ENCODE data around the gene VTI1A. TPM values are rescaled to one million over a fixed set of nuclear protein-coding genes. Genes with fewer than 3 reads are reported as not detected.

VTI1A gene
- total RNA-seq, 1 experiment from 2014 or later, result 61.7 TPM

DNA sequence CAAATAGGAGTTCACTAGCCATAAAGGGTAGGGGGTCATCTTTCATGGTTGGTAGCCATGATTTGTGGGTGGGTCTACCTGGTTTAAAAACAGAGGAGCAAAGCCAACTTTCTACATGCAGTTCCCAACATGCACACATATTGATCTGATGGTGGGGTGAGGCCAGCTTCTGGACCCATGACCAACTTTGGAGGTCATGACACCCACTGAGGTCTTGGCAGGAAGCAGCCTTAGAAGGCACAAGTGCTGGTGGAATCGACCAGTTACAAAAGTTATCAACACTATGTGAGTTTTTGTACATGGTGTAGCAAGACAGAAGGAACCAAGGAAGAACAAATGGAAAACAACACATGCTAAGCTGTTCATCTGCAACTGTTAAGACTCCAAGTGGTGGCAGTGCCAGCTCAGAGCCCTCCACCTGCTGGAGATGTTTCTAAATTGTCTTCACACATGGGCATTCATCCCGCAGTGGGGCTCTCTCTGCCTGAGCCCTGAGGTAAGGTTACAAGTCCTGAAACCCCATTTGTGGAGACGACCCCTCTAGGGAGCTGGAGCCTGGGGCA lies 401.9 kb downstream of the VTI1A start:
- no peaks in the 10 kb centered on the region for H4K20me1 ChIP-seq (ENCODE audit: insufficient read depth, low read depth, low read length)
- no peak overlapping the region for H2AFZ ChIP-seq (ENCODE audit: low read length)
- no peak overlapping the region for H3K4me3 ChIP-seq (ENCODE audit: low read length)
- no peak overlapping the region for H3K27ac ChIP-seq (ENCODE audit: low read length)
- no peak for DNase-seq
- H3K79me2 ChIP-seq (ENCODE audit: low read length), result no peaks in the 10 kb centered on the region
- no peaks in the 10 kb centered on the region; the same call in 1 of the 2 replicates for H3K27me3 ChIP-seq (ENCODE audit: low read length)
- no peak overlapping the region for H3K4me2 ChIP-seq (ENCODE audit: low read depth, low read length, poor library complexity, severe bottlenecking)
- peaks cover 16% of the 10 kb centered on the region for H3K9me3 ChIP-seq (ENCODE audit: low read length)
- H3K4me1 ChIP-seq (ENCODE audit: low read length), result peaks cover 12% of the 10 kb centered on the region
- H3K9ac ChIP-seq (ENCODE audit: low read length), result no peak overlapping the region
- no peaks in the 10 kb centered on the region for H3K36me3 ChIP-seq (ENCODE audit: insufficient read depth, low read length)
- no peaks in the 10 kb centered on the region for H3K9me2 ChIP-seq (replicated peaks; ENCODE audit: insufficient read depth, low read length)

DNA sequence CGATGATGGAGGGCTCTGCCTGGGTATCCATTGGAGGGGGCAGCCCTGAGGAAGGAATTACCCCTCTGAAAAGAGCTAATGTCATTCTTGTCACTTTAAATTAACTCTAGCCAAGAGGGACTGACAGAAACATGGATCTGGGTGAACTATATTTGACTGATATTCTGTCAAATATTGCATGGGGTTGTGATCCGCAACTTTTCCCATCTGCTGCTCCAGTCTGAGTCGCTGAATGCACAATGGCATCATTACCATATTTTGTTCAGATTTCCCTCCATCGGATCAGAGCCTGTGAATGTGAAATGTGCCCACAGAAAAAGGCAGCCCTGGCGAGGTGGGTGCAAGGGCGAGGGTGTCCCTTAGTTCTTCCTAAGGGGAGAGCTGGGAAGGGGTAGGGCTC lies 402.5 kb downstream of the VTI1A start:
- peaks cover 16% of the 10 kb centered on the region for H3K9me3 ChIP-seq (ENCODE audit: low read length)
- no peaks in the 10 kb centered on the region for H3K9me2 ChIP-seq (replicated peaks; ENCODE audit: insufficient read depth, low read length)
- no peaks in the 10 kb centered on the region for H3K79me2 ChIP-seq (ENCODE audit: low read length)
- H3K27me3 ChIP-seq (ENCODE audit: low read length), result no peaks in the 10 kb centered on the region; the same call in 1 of the 2 replicates
- H3K4me1 ChIP-seq (ENCODE audit: low read length), result peaks cover 11% of the 10 kb centered on the region
- H3K36me3 ChIP-seq (ENCODE audit: insufficient read depth, low read length), result no peaks in the 10 kb centered on the region
- H3K9ac ChIP-seq (ENCODE audit: low read length), result no peak overlapping the region
- no peak overlapping the region for H3K4me2 ChIP-seq (ENCODE audit: low read depth, low read length, poor library complexity, severe bottlenecking)
- no peak overlapping the region for H2AFZ ChIP-seq (ENCODE audit: low read length)
- no peak for DNase-seq
- H3K4me3 ChIP-seq (ENCODE audit: low read length), result no peak overlapping the region
- no peak overlapping the region for H3K27ac ChIP-seq (ENCODE audit: low read length)
- H4K20me1 ChIP-seq (ENCODE audit: insufficient read depth, low read depth, low read length), result no peaks in the 10 kb centered on the region

DNA sequence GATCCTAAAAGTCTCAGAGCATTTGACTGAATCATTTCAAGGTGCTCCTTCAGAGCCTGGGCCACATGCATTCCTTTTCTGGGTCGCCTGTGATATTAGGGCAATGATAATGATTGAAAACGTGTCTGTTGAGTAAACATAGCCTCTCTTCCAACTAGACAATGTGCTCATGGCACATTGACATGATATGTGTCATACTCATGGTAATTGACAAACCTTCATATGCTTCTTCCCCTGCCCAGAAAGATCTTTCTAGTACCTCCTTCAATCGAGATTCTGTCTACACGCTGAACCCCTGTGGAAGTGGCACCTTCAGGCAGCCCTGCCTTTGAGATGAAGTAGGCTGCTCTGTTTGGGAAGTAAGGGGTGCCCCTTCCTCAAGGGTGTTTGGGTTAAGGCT lies 404.2 kb downstream of the VTI1A start:
- Histone ChIP-seq H3K9me2 (replicated peaks; ENCODE audit: insufficient read depth, low read length) (no peaks in the 10 kb centered on the region), H3K4me2 (ENCODE audit: low read depth, low read length, poor library complexity, severe bottlenecking) (no peak overlapping the region), H3K4me3 (ENCODE audit: low read length) (no peak overlapping the region), H3K9me3 (ENCODE audit: low read length) (peaks cover 16% of the 10 kb centered on the region), H3K36me3 (ENCODE audit: insufficient read depth, low read length) (no peaks in the 10 kb centered on the region), H2AFZ (ENCODE audit: low read length) (no peak overlapping the region), H3K79me2 (ENCODE audit: low read length) (no peaks in the 10 kb centered on the region), H3K4me1 (ENCODE audit: low read length) (peaks cover 11% of the 10 kb centered on the region), H3K27ac (ENCODE audit: low read length) (no peak overlapping the region), H4K20me1 (ENCODE audit: insufficient read depth, low read depth, low read length) (no peaks in the 10 kb centered on the region), H3K27me3 (ENCODE audit: low read length) (no peaks in the 10 kb centered on the region; the same call in 1 of the 2 replicates), H3K9ac (ENCODE audit: low read length) (no peak overlapping the region)
- DNase-seq, result no peak

DNA sequence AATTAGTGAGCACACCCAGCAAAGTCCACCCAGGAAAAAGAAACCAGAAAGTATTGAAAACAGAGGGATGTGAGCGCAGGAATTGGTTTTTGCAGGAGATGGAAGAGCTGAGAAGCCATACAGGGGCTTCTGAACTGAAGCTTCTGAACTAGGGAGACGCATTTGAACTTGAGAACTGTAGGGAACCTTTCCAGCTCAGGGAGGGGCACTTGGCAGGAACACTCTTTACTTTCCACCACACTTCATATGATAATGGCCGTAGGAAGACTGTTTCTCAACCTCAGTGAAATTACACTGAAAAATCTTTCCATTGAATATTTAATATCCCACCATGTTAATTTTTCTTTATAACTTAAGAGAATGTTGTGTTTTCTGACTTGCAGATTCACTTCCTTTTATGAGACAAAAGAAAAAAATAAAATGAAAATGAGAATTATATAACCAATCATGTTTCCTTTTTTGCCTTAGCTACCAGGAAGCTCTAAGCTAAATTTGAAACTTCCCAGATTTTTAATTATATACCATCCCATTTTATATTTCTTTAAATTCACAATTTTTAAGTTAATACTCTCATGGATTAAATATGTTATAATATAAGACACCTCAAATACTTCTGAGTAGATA lies 404.7 kb downstream of the VTI1A start:
- no peak for DNase-seq

DNA sequence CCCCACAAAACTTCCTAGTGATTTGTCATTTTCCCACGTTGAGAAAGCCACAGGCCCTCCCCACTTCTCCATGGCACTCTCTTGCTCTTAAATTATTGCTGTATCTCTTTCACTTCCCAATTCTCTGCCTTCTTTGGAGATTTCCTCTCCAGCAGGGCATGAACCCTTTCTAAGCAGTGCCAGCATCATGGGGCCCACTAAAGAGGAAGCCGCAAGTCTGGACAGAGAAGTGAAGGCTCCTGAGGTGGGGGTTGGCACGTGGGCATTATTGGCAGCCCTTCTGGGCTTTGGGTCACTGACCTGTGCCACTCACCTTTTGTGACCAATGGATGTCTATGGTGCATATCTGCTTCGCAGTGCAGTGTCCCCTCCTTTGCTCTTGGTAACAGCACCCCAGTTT lies 405.3 kb downstream of the VTI1A start:
- Histone ChIP-seq H3K27me3 (ENCODE audit: low read length) (no peaks in the 10 kb centered on the region; the same call in 1 of the 2 replicates), H3K9me2 (replicated peaks; ENCODE audit: insufficient read depth, low read length) (no peaks in the 10 kb centered on the region), H2AFZ (ENCODE audit: low read length) (no peak overlapping the region), H3K4me1 (ENCODE audit: low read length) (peaks cover 11% of the 10 kb centered on the region), H4K20me1 (ENCODE audit: insufficient read depth, low read depth, low read length) (no peaks in the 10 kb centered on the region), H3K79me2 (ENCODE audit: low read length) (no peaks in the 10 kb centered on the region), H3K4me3 (ENCODE audit: low read length) (no peak overlapping the region), H3K4me2 (ENCODE audit: low read depth, low read length, poor library complexity, severe bottlenecking) (peak overlapping the region; percentile 21), H3K27ac (ENCODE audit: low read length) (no peak overlapping the region), H3K9me3 (ENCODE audit: low read length) (peaks cover 10% of the 10 kb centered on the region), H3K9ac (ENCODE audit: low read length) (no peak overlapping the region), H3K36me3 (ENCODE audit: insufficient read depth, low read length) (no peaks in the 10 kb centered on the region)
- peak; percentile 63 for DNase-seq

More for the DNA sequence above, 404.7 kb downstream of the VTI1A start:
- Histone ChIP-seq H3K4me1 (ENCODE audit: low read length) (peaks cover 11% of the 10 kb centered on the region), H3K4me3 (ENCODE audit: low read length) (no peak overlapping the region), H3K9me2 (replicated peaks; ENCODE audit: insufficient read depth, low read length) (no peaks in the 10 kb centered on the region), H2AFZ (ENCODE audit: low read length) (no peak overlapping the region), H3K9me3 (ENCODE audit: low read length) (peaks cover 16% of the 10 kb centered on the region), H3K36me3 (ENCODE audit: insufficient read depth, low read length) (no peaks in the 10 kb centered on the region), H3K4me2 (ENCODE audit: low read depth, low read length, poor library complexity, severe bottlenecking) (peak overlapping the region; percentile 21), H4K20me1 (ENCODE audit: insufficient read depth, low read depth, low read length) (no peaks in the 10 kb centered on the region), H3K9ac (ENCODE audit: low read length) (no peak overlapping the region), H3K27me3 (ENCODE audit: low read length) (no peaks in the 10 kb centered on the region; the same call in 1 of the 2 replicates), H3K79me2 (ENCODE audit: low read length) (no peaks in the 10 kb centered on the region), H3K27ac (ENCODE audit: low read length) (no peak overlapping the region)

DNA sequence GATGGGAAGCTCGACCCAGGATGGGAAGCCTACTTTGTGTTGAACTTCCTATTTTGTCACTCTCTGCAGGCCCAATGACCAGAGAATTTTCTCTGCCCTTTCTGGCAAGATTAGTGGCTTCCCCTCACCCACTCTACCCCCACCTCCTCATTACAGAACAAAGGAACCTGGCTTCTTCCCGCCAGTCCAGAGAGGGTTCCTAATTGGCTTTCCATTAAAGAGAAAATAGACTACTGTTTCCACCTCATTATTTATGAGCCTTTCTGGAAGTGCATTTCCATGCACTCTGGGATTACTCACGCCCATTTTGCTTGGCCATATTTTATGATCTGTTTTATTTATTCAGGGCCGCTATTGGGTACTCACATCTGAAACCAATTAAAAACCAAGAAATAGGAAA lies 408.1 kb downstream of the VTI1A start:
- H3K4me3 ChIP-seq (ENCODE audit: low read length), result no peak overlapping the region
- H3K4me1 ChIP-seq (ENCODE audit: low read length), result peaks cover 11% of the 10 kb centered on the region
- H4K20me1 ChIP-seq (ENCODE audit: insufficient read depth, low read depth, low read length), result no peaks in the 10 kb centered on the region
- H2AFZ ChIP-seq (ENCODE audit: low read length), result no peak overlapping the region
- DNase-seq, result no peak
- H3K79me2 ChIP-seq (ENCODE audit: low read length), result no peaks in the 10 kb centered on the region
- no peak overlapping the region for H3K4me2 ChIP-seq (ENCODE audit: low read depth, low read length, poor library complexity, severe bottlenecking)
- no peaks in the 10 kb centered on the region for H3K36me3 ChIP-seq (ENCODE audit: insufficient read depth, low read length)
- H3K9ac ChIP-seq (ENCODE audit: low read length), result no peak overlapping the region
- H3K27me3 ChIP-seq (ENCODE audit: low read length), result no peaks in the 10 kb centered on the region
- no peak overlapping the region for H3K27ac ChIP-seq (ENCODE audit: low read length)
- no peaks in the 10 kb centered on the region for H3K9me3 ChIP-seq (ENCODE audit: low read length)
- no peaks in the 10 kb centered on the region for H3K9me2 ChIP-seq (replicated peaks; ENCODE audit: insufficient read depth, low read length)

DNA sequence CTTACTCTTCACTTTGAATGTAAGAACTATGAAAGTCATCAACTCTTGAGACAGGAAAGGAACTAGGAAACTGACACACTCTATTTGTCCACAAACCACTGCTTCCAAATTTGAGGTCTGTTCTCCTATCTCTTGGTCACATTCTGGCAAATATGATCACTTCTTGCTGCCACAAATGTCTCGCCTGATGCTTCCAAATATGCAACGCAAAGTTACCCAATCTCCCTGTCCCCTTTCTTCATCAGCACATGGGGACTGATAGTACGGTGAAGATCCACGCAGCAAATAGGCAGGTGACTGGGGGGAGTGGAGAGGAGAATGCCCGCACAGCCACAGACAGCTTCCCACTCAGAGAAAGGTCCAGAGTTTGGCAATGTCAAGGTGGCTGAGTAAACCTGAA lies 410.5 kb downstream of the VTI1A start:
- H3K36me3 ChIP-seq (ENCODE audit: insufficient read depth, low read length), result no peaks in the 10 kb centered on the region
- no peaks in the 10 kb centered on the region for H3K79me2 ChIP-seq (ENCODE audit: low read length)
- no peak overlapping the region for H3K27ac ChIP-seq (ENCODE audit: low read length)
- no peaks in the 10 kb centered on the region for H3K9me2 ChIP-seq (replicated peaks; ENCODE audit: insufficient read depth, low read length)
- no peak overlapping the region for H3K4me2 ChIP-seq (ENCODE audit: low read depth, low read length, poor library complexity, severe bottlenecking)
- H3K4me1 ChIP-seq (ENCODE audit: low read length), result peaks cover 2% of the 10 kb centered on the region
- no peaks in the 10 kb centered on the region for H3K9me3 ChIP-seq (ENCODE audit: low read length)
- no peaks in the 10 kb centered on the region for H3K27me3 ChIP-seq (ENCODE audit: low read length)
- H4K20me1 ChIP-seq (ENCODE audit: insufficient read depth, low read depth, low read length), result no peaks in the 10 kb centered on the region
- DNase-seq, result no peak
- H3K4me3 ChIP-seq (ENCODE audit: low read length), result no peak overlapping the region
- no peak overlapping the region for H2AFZ ChIP-seq (ENCODE audit: low read length)
- no peak overlapping the region for H3K9ac ChIP-seq (ENCODE audit: low read length)

DNA sequence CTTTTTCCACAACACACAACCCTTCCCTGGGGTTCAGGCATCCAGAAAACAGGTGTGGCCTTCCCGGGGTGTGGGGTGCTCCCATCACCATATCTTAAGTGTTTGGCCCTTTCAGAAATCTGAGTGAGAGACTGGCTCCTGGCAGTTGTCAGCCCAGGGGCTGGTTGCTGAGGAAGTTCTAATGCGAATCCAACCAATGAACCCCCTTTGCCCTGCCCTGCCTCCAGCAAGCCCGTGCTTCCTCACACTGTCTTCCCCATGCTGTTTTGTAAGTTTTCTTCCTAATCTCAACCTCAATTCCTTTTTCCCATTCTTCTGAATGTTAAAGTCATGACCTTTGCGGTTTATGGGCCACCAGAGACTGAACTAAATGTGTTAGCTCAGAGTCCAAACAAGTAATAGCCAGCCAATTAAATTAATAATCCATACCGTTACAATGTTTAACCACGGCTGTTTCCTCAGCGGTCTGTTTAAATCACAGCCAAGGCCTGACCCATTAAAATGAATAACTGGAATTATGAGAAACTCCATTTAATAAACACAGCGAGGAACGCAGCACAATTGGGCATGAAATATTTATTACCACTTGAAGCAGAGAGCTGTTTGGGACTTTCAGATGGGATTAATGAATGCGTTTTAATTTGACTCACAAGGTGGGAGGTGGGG lies 412.1 kb downstream of the VTI1A start:
- no peaks in the 10 kb centered on the region for H3K9me3 ChIP-seq (ENCODE audit: low read length)
- H3K36me3 ChIP-seq (ENCODE audit: insufficient read depth, low read length), result no peaks in the 10 kb centered on the region
- no peak overlapping the region for H3K27ac ChIP-seq (ENCODE audit: low read length)
- no peaks in the 10 kb centered on the region for H4K20me1 ChIP-seq (ENCODE audit: insufficient read depth, low read depth, low read length)
- no peak overlapping the region for H2AFZ ChIP-seq (ENCODE audit: low read length)
- no peak overlapping the region for H3K9ac ChIP-seq (ENCODE audit: low read length)
- H3K27me3 ChIP-seq (ENCODE audit: low read length), result no peaks in the 10 kb centered on the region
- H3K9me2 ChIP-seq (replicated peaks; ENCODE audit: insufficient read depth, low read length), result no peaks in the 10 kb centered on the region
- no peak overlapping the region for H3K4me3 ChIP-seq (ENCODE audit: low read length)
- no peaks in the 10 kb centered on the region for H3K4me1 ChIP-seq (ENCODE audit: low read length)
- DNase-seq, result no peak
- H3K4me2 ChIP-seq (ENCODE audit: low read depth, low read length, poor library complexity, severe bottlenecking), result no peak overlapping the region
- H3K79me2 ChIP-seq (ENCODE audit: low read length), result no peaks in the 10 kb centered on the region
